CD14-positive monocyte (primary cell): ENCODE measurements around the gene CSNK1A1L. TPM values are rescaled to one million over a fixed set of nuclear protein-coding genes. Genes with fewer than 3 reads are reported as not detected.

ENCODE experiments used
- DNase-seq, 3 donors: peaks; one replicate each; pipeline ENCODE4 v3.0.0-alpha.2; 2011 to 2022
- H2AFZ ChIP-seq: 2 replicates; pipeline ENCODE4 v1.6.0; 2012; ENCODE audit warnings: mild to moderate bottlenecking, low read depth, low read length, inconsistent platforms; ENCODE audit not compliant: insufficient read depth, poor library complexity, severe bottlenecking
- H3K27ac ChIP-seq, 2 donors: 1 replicate in 1 of 2; 2 replicates in 1 of 2; pipeline ENCODE4 v1.5.1; 2012 to 2013; ENCODE audit warnings: low read length in 2 of 2, control low read depth in 1 of 2, inconsistent platforms in 1 of 2, low read depth in 1 of 2, mild to moderate bottlenecking in 1 of 2
- H3K27me3 ChIP-seq, 2 donors: one replicate each; pipeline versions ENCODE4 v1.6.0 to v1.6.1; 2011 to 2013; ENCODE audit warnings: low read length in 2 of 2; ENCODE audit not compliant: control insufficient read depth in 2 of 2, insufficient read depth in 2 of 2
- H3K36me3 ChIP-seq, 2 donors: replicated peaks in 1 of 2; 1 replicate in 1 of 2; 2 replicates in 1 of 2; pipeline versions ENCODE4 v1.5.1 to v1.6.1; 2012 to 2013; ENCODE audit warnings: low read length in 2 of 2, control low read depth in 1 of 2, inconsistent platforms in 1 of 2, mild to moderate bottlenecking in 1 of 2; ENCODE audit not compliant: insufficient read depth in 2 of 2, control insufficient read depth in 1 of 2
- H3K4me1 ChIP-seq, 2 donors: 1 replicate in 1 of 2; 2 replicates in 1 of 2; pipeline versions ENCODE4 v1.5.1 to v1.6.1; 2012 to 2013; ENCODE audit warnings: low read length in 2 of 2, control low read depth in 1 of 2, inconsistent platforms in 1 of 2, mild to moderate bottlenecking in 1 of 2, moderate library complexity in 1 of 2; ENCODE audit not compliant: insufficient read depth in 2 of 2, control insufficient read depth in 1 of 2
- H3K4me2 ChIP-seq: replicated peaks from 2 replicates; pipeline ENCODE3; 2012; ENCODE audit warnings: low read length, moderate library complexity, mild to moderate bottlenecking; ENCODE audit not compliant: poor library complexity, severe bottlenecking; ENCODE audit errors: extremely low read depth
- H3K4me3 ChIP-seq, 3 experiments: fragments of 200-600 bp in 1 of 3; sonication (generic) in 1 of 3; replicated peaks in 1 of 3; 1 replicate in 2 of 3; 2 replicates in 1 of 3; pipeline ENCODE4 v1.5.1; 2011 to 2013; ENCODE audit warnings: low read length in 3 of 3, mild to moderate bottlenecking in 3 of 3, control low read depth in 2 of 3, low read depth in 2 of 3, inconsistent platforms in 1 of 3, moderate library complexity in 1 of 3
- H3K79me2 ChIP-seq: 2 replicates; pipeline ENCODE4 v1.6.0; 2012; ENCODE audit warnings: mild to moderate bottlenecking, control low read depth, inconsistent platforms, low read length, moderate library complexity; ENCODE audit not compliant: insufficient read depth
- H3K9ac ChIP-seq: 2 replicates; pipeline ENCODE4 v1.6.0; 2017; ENCODE audit warnings: low read length, mild to moderate bottlenecking; ENCODE audit not compliant: insufficient read depth, poor library complexity, severe bottlenecking
- H3K9me3 ChIP-seq, 2 donors: replicated peaks in 1 of 2; 1 replicate in 1 of 2; 2 replicates in 1 of 2; pipeline versions ENCODE4 v1.5.1 to v1.6.1; 2012 to 2013; ENCODE audit warnings: low read length in 2 of 2, control low read depth in 1 of 2; ENCODE audit not compliant: control insufficient read depth in 1 of 2, insufficient read depth in 1 of 2
- H4K20me1 ChIP-seq: 2 replicates; pipeline ENCODE4 v1.6.0; 2012; ENCODE audit warnings: mild to moderate bottlenecking, low read length, control low read depth, moderate library complexity; ENCODE audit not compliant: insufficient read depth
- H3K27ac Mint-ChIP-seq, 7 donors: one replicate each; pipeline ENCODE4 v1.8.0; 2020; ENCODE audit warnings: mild to moderate bottlenecking in 7 of 7, mixed read lengths in 7 of 7, moderate library complexity in 6 of 7, inconsistent platforms in 2 of 7
- H3K27me3 Mint-ChIP-seq, 3 donors: one replicate each; pipeline ENCODE4 v1.8.0; 2021 to 2022; ENCODE audit warnings: low read depth in 3 of 3, mild to moderate bottlenecking in 3 of 3, mixed read lengths in 3 of 3, moderate library complexity in 3 of 3, inconsistent platforms in 1 of 3
- H3K36me3 Mint-ChIP-seq, 2 donors: one replicate each; pipeline ENCODE4 v1.8.0; 2020; ENCODE audit warnings: mixed read lengths in 2 of 2, inconsistent platforms in 1 of 2, mild to moderate bottlenecking in 1 of 2
- H3K4me1 Mint-ChIP-seq: one replicate; pipeline ENCODE4 v1.8.0; 2020; ENCODE audit warnings: mild to moderate bottlenecking, mixed read lengths
- H3K4me3 Mint-ChIP-seq, 2 donors: one replicate each; pipeline ENCODE4 v1.8.0; 2020; ENCODE audit warnings: mild to moderate bottlenecking in 2 of 2, mixed read lengths in 2 of 2, moderate library complexity in 1 of 2
- H3K9me3 Mint-ChIP-seq, 7 donors: one replicate each; pipeline ENCODE4 v1.8.0; 2020 to 2022; ENCODE audit warnings: mixed read lengths in 7 of 7, mild to moderate bottlenecking in 6 of 7, moderate library complexity in 6 of 7, inconsistent platforms in 2 of 7
- WGBS: methylation state at CpG from one replicate; pipeline ENCODE4 v1.1.5; 2013; ENCODE audit warnings: missing lambda C conversion rate; ENCODE audit not compliant: insufficient coverage; 5-methylcytosine and 5-hydroxymethylcytosine counted together
- intact Hi-C, 2 donors: fragments of 100-400 bp; cut with micrococcal nuclease; formaldehyde crosslinking; loops; one replicate each; pipeline versions ENCODE4 v1.15.0 to v1.15.1; 2023
- polyA plus RNA-seq, 3 donors: library from polyadenylated mRNA; depleted of rRNA in 1 of 3; unstranded in 2 of 3; stranded (reverse) in 1 of 3; fragments of 300-500 nt in 2 of 3; fragments of >200 nt in 1 of 3; fragmentation: Illumina TruSeq in 2 of 3; gene quantifications; 1 replicate in 2 of 3; 2 replicates in 1 of 3; pipeline ENCODE4 v1.2.3, GENCODE V29; 2012 to 2021
- TF ChIP-seq, protein P1 (sequence below): fragments of 200-600 bp; IDR thresholded peaks from one replicate; pipeline ENCODE4 v1.8.0; 2022; ENCODE audit warnings: antibody characterized with exemption, mild to moderate bottlenecking

Gene CSNK1A1L
- polyA plus RNA-seq, 3 donors, result 0.07 TPM; not detected in 2

DNA sequence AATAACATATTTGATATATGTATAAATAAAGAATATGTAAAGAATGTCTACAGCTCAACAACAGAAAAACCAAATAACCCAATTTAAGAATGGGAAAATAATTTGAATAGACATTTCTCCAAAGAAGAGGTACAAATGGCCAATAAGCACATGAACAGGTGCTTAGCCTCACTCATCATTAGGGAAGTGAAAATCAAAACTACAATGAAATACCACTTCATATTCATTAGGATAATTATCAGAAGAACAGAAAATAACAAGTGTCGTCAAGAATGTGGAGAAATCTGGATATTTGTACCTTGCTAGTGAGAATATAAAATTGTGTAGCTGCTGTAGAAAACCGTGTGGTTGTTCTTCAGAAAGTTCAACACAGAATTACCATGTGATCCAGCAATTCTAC lies 37.6 kb downstream of the CSNK1A1L start:
- no peaks in the 10 kb centered on the region for H3K36me3 Mint-ChIP-seq
- no peak overlapping the region for H3K9ac ChIP-seq
- no peak overlapping the region for H2AFZ ChIP-seq
- no peak overlapping the region for H3K4me3 ChIP-seq
- H3K9me3 ChIP-seq, result no peaks in the 10 kb centered on the region
- H3K4me1 Mint-ChIP-seq, result peaks cover 2% of the 10 kb centered on the region
- no peaks in the 10 kb centered on the region for H3K27me3 ChIP-seq
- H3K4me3 Mint-ChIP-seq, result no peak overlapping the region
- no peak overlapping the region for H3K27ac ChIP-seq
- no peaks in the 10 kb centered on the region for H3K4me1 ChIP-seq
- no peak for DNase-seq
- WGBS, result no CpG with 5 or more reads among the region's 2 CpGs
- no peaks in the 10 kb centered on the region for H3K79me2 ChIP-seq
- H3K27ac Mint-ChIP-seq, result no peak overlapping the region
- no peaks in the 10 kb centered on the region for H3K36me3 ChIP-seq
- peaks cover 2 to 4% (median 4%) of the 10 kb centered on the region in 3 donors for H3K27me3 Mint-ChIP-seq
- no peaks in the 10 kb centered on the region for H3K9me3 Mint-ChIP-seq
- intact Hi-C loops, result no loop called here
- no peaks in the 10 kb centered on the region for H4K20me1 ChIP-seq
- TF ChIP-seq, protein P1, sequence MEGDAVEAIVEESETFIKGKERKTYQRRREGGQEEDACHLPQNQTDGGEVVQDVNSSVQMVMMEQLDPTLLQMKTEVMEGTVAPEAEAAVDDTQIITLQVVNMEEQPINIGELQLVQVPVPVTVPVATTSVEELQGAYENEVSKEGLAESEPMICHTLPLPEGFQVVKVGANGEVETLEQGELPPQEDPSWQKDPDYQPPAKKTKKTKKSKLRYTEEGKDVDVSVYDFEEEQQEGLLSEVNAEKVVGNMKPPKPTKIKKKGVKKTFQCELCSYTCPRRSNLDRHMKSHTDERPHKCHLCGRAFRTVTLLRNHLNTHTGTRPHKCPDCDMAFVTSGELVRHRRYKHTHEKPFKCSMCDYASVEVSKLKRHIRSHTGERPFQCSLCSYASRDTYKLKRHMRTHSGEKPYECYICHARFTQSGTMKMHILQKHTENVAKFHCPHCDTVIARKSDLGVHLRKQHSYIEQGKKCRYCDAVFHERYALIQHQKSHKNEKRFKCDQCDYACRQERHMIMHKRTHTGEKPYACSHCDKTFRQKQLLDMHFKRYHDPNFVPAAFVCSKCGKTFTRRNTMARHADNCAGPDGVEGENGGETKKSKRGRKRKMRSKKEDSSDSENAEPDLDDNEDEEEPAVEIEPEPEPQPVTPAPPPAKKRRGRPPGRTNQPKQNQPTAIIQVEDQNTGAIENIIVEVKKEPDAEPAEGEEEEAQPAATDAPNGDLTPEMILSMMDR, result no peak
- H3K4me2 ChIP-seq, result no peak overlapping the region

DNA sequence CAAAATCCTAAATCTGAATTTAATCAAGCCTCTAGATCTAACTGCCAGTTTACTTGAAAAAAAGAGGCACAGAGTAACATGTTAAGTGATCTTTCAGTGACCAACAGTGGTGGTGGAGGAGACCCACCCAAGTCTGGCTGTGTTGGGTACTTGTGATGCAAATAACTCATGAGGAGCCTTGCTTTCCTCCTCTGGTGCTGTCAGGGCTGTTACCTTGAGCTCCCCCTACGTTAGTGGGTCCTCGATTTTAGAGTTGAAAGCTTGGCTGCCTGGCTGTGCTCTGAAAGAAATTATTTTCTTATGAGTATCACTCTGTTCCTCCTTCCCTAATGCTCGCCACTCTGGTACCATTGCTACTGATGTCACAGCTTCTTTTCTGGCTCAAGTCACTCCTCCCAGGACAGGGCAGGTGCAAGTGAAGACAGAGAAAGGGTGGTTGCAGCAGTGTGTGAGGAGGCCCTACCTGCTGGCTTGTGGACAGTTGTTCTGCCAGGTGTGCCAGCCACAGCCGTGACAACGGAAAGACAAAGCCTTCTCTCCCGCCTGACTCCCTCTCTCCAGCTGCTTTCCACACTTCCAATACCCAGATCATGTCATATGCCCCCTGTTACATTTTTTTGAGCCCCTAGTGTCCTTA lies 39.5 kb downstream of the CSNK1A1L start:
- Histone ChIP-seq H3K4me3 (no peak overlapping the region), H3K9ac (no peak overlapping the region), H3K27me3 (no peaks in the 10 kb centered on the region), H3K27ac (no peak overlapping the region), H3K4me2 (no peak overlapping the region), H3K79me2 (no peaks in the 10 kb centered on the region), H3K36me3 (no peaks in the 10 kb centered on the region), H4K20me1 (no peaks in the 10 kb centered on the region), H3K4me1 (no peaks in the 10 kb centered on the region), H2AFZ (no peak overlapping the region), H3K9me3 (no peaks in the 10 kb centered on the region)
- Mint-ChIP-seq H3K27me3 (peaks cover 2 to 4% (median 4%) of the 10 kb centered on the region in 3 donors), H3K9me3 (no peaks in the 10 kb centered on the region), H3K27ac (no peak overlapping the region), H3K4me1 (peaks cover 2% of the 10 kb centered on the region), H3K4me3 (no peak overlapping the region), H3K36me3 (no peaks in the 10 kb centered on the region)
- intact Hi-C loops, result no loop called here
- TF ChIP-seq, protein P1, result no peak
- 100% methylated on average over 3 of the region's 6 CpGs for WGBS
- no peak for DNase-seq
